Panc1 (cell line): ENCODE data around the gene KMT5C. TPM values are rescaled to one million over a fixed set of nuclear protein-coding genes. Genes with fewer than 3 reads are reported as not detected.
A peak's percentile ranks its signal among the peaks of the same experiment; 100 is the strongest.

ENCODE experiments used
- ATAC-seq: fragments of 200-7000 bp; cut with Tn5 transposase; 2 replicates; pipeline ENCODE4 v1.9.1; 2020; ENCODE audit warnings: mild to moderate bottlenecking, moderate library complexity
- BruUV-seq: library from RNA; stranded (reverse); fragments of 400-500 nt; replicated peaks from 2 replicates; lab custom pipeline; 2021; lab: Mats Ljungman, UMichigan
- CTCF ChIA-PET: fragments of 300-600 bp; sonication (Branson Sonifier 250); formaldehyde crosslinking; loops from one replicate; lab custom pipeline; 2022; ENCODE audit warnings: antibody characterized with exemption; lab: Charles Lee
- POLR2A ChIA-PET: fragments of 300-600 bp; sonication (Branson Sonifier 250); formaldehyde crosslinking; loops from one replicate; lab custom pipeline; 2022; ENCODE audit warnings: antibody characterized with exemption; lab: Charles Lee
- DNase-seq: peaks from one replicate; pipeline ENCODE4 v3.0.0-alpha.2; 2010; ENCODE audit warnings: low read depth, low spot score
- H3K27ac ChIP-seq: 2 replicates; pipeline ENCODE4 v1.5.1; 2011; ENCODE audit warnings: mild to moderate bottlenecking, low read length, inconsistent platforms
- H3K27me3 ChIP-seq: fragments of 200-500 bp; sonication (Bioruptor generic); 2 replicates; pipeline ENCODE4 v1.6.0; 2014; ENCODE audit warnings: low read length, inconsistent platforms; ENCODE audit not compliant: control insufficient read depth, insufficient read depth
- H3K36me3 ChIP-seq: fragments of 200-500 bp; sonication (Bioruptor generic); 2 replicates; pipeline ENCODE4 v1.5.1; 2014; ENCODE audit warnings: inconsistent platforms, mild to moderate bottlenecking, low read length, moderate library complexity; ENCODE audit not compliant: control insufficient read depth, insufficient read depth
- H3K4me1 ChIP-seq: 2 replicates; pipeline ENCODE4 v1.5.1; 2011; ENCODE audit warnings: inconsistent platforms, mild to moderate bottlenecking, low read length, moderate library complexity; ENCODE audit not compliant: control insufficient read depth, insufficient read depth
- H3K4me3 ChIP-seq, 2 experiments: 2 replicates each; pipeline ENCODE4 v1.5.1; 2011 to 2012; ENCODE audit warnings: low read depth in 2 of 2, low read length in 2 of 2, mild to moderate bottlenecking in 2 of 2, inconsistent platforms in 1 of 2, moderate library complexity in 1 of 2
- H3K9me3 ChIP-seq: fragments of 200-500 bp; sonication (Bioruptor generic); 2 replicates; pipeline ENCODE4 v1.5.1; 2014; ENCODE audit warnings: low read depth, mild to moderate bottlenecking, inconsistent platforms, low read length, moderate library complexity; ENCODE audit not compliant: control insufficient read depth, insufficient read depth
- CTCF ChIP-seq: fragments of 450-650 bp; IDR thresholded peaks from 2 replicates; pipeline ENCODE4 v1.5.1; 2017; ENCODE audit warnings: mild to moderate bottlenecking
- POLR2AphosphoS5 ChIP-seq: IDR thresholded peaks from 2 replicates; pipeline ENCODE4 v1.6.1; 2012; ENCODE audit warnings: mild to moderate bottlenecking, low read depth, low read length, moderate library complexity
- REST ChIP-seq, 2 experiments: IDR thresholded peaks; 2 replicates each; pipeline ENCODE4 v1.6.1; 2011 to 2012; ENCODE audit warnings: low read depth in 2 of 2, control low read depth in 1 of 2, low read length in 1 of 2, mild to moderate bottlenecking in 1 of 2, moderate library complexity in 1 of 2; ENCODE audit not compliant: insufficient read depth in 1 of 2
- SIN3A ChIP-seq: IDR thresholded peaks from 2 replicates; pipeline ENCODE4 v1.6.1; 2012; ENCODE audit warnings: low read depth, mild to moderate bottlenecking, low read length, moderate library complexity, borderline replicate concordance; ENCODE audit not compliant: insufficient read depth
- TCF7L2 ChIP-seq: IDR thresholded peaks from 2 replicates; pipeline ENCODE4 v1.6.1; 2011; ENCODE audit warnings: mild to moderate bottlenecking, low read depth, low read length, inconsistent platforms
- in situ Hi-C: cut with HindIII; loops from 2 replicates; pipeline ENCODE4 v1.10.0; 2016; ENCODE audit warnings: low sequenced_read_pairs, low pct_unique_long_range_greater_than_20kb
- intact Hi-C: fragments of 100-400 bp; cut with micrococcal nuclease; formaldehyde crosslinking; loops from one replicate; pipeline ENCODE4 v1.10.0; 2022; ENCODE audit not compliant: unreplicated experiment
- total RNA-seq: library from RNA; stranded (reverse); gene quantifications from one replicate; pipeline ENCODE4 v1.2.1, GENCODE V29; 2021; ENCODE audit not compliant: unreplicated experiment

KMT5C gene
- total RNA-seq, 1 experiment from 2014 or later, result 30.6 TPM

GRCh38 chr19:55345101-55345817 lies 5.6 kb downstream of the KMT5C start:
- Histone ChIP-seq H3K27me3 (no peaks in the 10 kb centered on the region), H3K4me3 (no peak overlapping the region), H3K27ac (no peak overlapping the region), H3K9me3 (no peaks in the 10 kb centered on the region), H3K4me1 (peaks cover 18% of the 10 kb centered on the region), H3K36me3 (no peaks in the 10 kb centered on the region)
- ChIA-PET CTCF (no interaction called here), POLR2A (interaction anchor here (0.5 kb wide), 1 partner anchor 53 kb away, joined by 3 read pairs; no protein-coding TSS in a partner anchor)
- no peak for DNase-seq
- TF ChIP-seq REST (IDR thresholded peaks at IDR 0.05; ENCODE audit: insufficient read depth in 1 of 2, low read depth in 2 of 2, low read length in 1 of 2) (no peak), POLR2AphosphoS5 (no peak), CTCF (no peak), TCF7L2 (no peak), SIN3A (no peak)
- intact Hi-C loops, result no loop called here
- ATAC-seq, result no peak
- BruUV-seq, result no TSS peak
- in situ Hi-C loops, result no loop called here

- peaks cover 15% of the 10 kb centered on the region for H3K4me1 ChIP-seq
- no peaks in the 10 kb centered on the region for H3K36me3 ChIP-seq
- ChIA-PET CTCF (interaction anchor here (0.6 kb wide), 1 partner anchor 121 kb away, joined by 4 read pairs; no protein-coding TSS in a partner anchor), POLR2A (interaction anchor here (0.6 to 0.7 kb wide), 2 partner anchors 15 to 1590 kb away, joined by 3 to 15 read pairs; no protein-coding TSS in a partner anchor)
- no peak overlapping the region for H3K27ac ChIP-seq
- intact Hi-C loops, result no loop called here
- ATAC-seq, result 0 out of 2 replicates have a peak, but pooled peaks have one; percentile 2
- no TSS peak for BruUV-seq
- in situ Hi-C loops, result no loop called here
- no peak for DNase-seq
- no peak for TF ChIP-seq CTCF
- H3K27me3 ChIP-seq, result no peaks in the 10 kb centered on the region
- H3K4me3 ChIP-seq, result no peak overlapping the region
- H3K9me3 ChIP-seq, result no peaks in the 10 kb centered on the region
These were observed 6.4 kb downstream of the KMT5C start for GRCh38 chr19:55345818-55346724.
